Measurements from ENCODE around the gene SMARCA1. TPM values are rescaled to one million over a fixed set of nuclear protein-coding genes. Genes with fewer than 3 reads are reported as not detected.

Gene SMARCA1
- total RNA-seq, 2 experiments from 2014 or later: 0.19 TPM; not detected in 1

GRCh38 chrX:129445436-129445835 is 77.9 kb downstream of the SMARCA1 start:
- Histone ChIP-seq H3K79me2 (ENCODE audit: insufficient read depth, low read depth, low read length) (no peaks in the 10 kb centered on the region), H3K36me3 (ENCODE audit: insufficient read depth, low read length) (no peaks in the 10 kb centered on the region), H3K4me2 (ENCODE audit: low read length) (no peak overlapping the region), H3K4me1 (ENCODE audit: insufficient read depth, low read length, poor library complexity, severe bottlenecking) (no peaks in the 10 kb centered on the region), H2AFZ (ENCODE audit: low read length) (no peak overlapping the region), H3K4me3 (ENCODE audit: low read depth, low read length, poor library complexity, severe bottlenecking) (no peak overlapping the region), H3K9me3 (ENCODE audit: low read length) (no peaks in the 10 kb centered on the region), H3K27ac (ENCODE audit: low read depth, low read length, poor library complexity, severe bottlenecking) (no peak overlapping the region), H3K9me2 (ENCODE audit: insufficient read depth, low read length) (no peaks in the 10 kb centered on the region), H4K20me1 (ENCODE audit: insufficient read depth, low read length) (no peaks in the 10 kb centered on the region)
- ChIA-PET CTCF (ENCODE audit: unreplicated experiment) (no interaction called here), POLR2A (interaction anchor here (0.6 kb wide), 1 partner anchor 60 kb away, joined by 3 read pairs; no protein-coding TSS in a partner anchor)
- no TSS peak for BruUV-seq (replicated peaks)
- intact Hi-C loops (cut with micrococcal nuclease; ENCODE audit: unreplicated experiment): no loop called here
- TF ChIP-seq EZH2phosphoT487 (IDR thresholded peaks at IDR 0.05; ENCODE audit: borderline replicate concordance, low read depth, low read length): no peak
- TF ChIP-seq, protein P1, sequence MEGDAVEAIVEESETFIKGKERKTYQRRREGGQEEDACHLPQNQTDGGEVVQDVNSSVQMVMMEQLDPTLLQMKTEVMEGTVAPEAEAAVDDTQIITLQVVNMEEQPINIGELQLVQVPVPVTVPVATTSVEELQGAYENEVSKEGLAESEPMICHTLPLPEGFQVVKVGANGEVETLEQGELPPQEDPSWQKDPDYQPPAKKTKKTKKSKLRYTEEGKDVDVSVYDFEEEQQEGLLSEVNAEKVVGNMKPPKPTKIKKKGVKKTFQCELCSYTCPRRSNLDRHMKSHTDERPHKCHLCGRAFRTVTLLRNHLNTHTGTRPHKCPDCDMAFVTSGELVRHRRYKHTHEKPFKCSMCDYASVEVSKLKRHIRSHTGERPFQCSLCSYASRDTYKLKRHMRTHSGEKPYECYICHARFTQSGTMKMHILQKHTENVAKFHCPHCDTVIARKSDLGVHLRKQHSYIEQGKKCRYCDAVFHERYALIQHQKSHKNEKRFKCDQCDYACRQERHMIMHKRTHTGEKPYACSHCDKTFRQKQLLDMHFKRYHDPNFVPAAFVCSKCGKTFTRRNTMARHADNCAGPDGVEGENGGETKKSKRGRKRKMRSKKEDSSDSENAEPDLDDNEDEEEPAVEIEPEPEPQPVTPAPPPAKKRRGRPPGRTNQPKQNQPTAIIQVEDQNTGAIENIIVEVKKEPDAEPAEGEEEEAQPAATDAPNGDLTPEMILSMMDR (conservative IDR thresholded peaks at IDR 0.05; ENCODE audit: low read length): no peak
- no peak for DNase-seq (ENCODE audit: low spot score)

DNA sequence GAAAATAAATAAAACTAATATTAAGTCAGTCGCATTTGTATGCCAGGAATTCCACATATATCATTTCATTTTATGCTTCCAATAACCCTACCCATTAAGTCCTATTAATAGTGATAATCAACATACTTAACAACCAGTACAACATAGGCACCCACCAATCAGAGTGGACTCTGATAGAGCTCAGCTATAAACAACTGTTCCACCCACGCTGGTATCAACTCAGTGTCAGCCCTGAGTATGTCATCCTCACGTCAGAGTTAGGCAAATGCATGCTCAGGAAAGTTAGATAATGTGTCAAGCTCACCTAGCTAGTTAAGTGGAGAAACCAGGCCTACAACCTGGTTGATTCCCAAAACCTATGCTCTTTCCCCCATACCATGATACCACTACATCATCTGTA is 89.3 kb downstream of the SMARCA1 start:
- H3K4me1 ChIP-seq (ENCODE audit: insufficient read depth, low read length, poor library complexity, severe bottlenecking): no peaks in the 10 kb centered on the region
- H3K9me2 ChIP-seq (ENCODE audit: insufficient read depth, low read length): no peaks in the 10 kb centered on the region
- BruUV-seq (replicated peaks): no TSS peak
- no peak overlapping the region for H3K4me3 ChIP-seq (ENCODE audit: low read depth, low read length, poor library complexity, severe bottlenecking)
- POLR2A ChIA-PET: no interaction called here
- no peak overlapping the region for H3K27ac ChIP-seq (ENCODE audit: low read depth, low read length, poor library complexity, severe bottlenecking)
- H4K20me1 ChIP-seq (ENCODE audit: insufficient read depth, low read length): no peaks in the 10 kb centered on the region
- no peak overlapping the region for H2AFZ ChIP-seq (ENCODE audit: low read length)
- DNase-seq (ENCODE audit: low spot score): no peak
- intact Hi-C loops (cut with micrococcal nuclease; ENCODE audit: unreplicated experiment): no loop called here
- CTCF ChIA-PET (ENCODE audit: unreplicated experiment): no interaction called here
- H3K9me3 ChIP-seq (ENCODE audit: low read length): no peaks in the 10 kb centered on the region
- no peak overlapping the region for H3K4me2 ChIP-seq (ENCODE audit: low read length)
- no peaks in the 10 kb centered on the region for H3K79me2 ChIP-seq (ENCODE audit: insufficient read depth, low read depth, low read length)
- no peaks in the 10 kb centered on the region for H3K36me3 ChIP-seq (ENCODE audit: insufficient read depth, low read length)
- no peak for TF ChIP-seq EZH2phosphoT487 (IDR thresholded peaks at IDR 0.05; ENCODE audit: borderline replicate concordance, low read depth, low read length)
- TF ChIP-seq, protein P1 (conservative IDR thresholded peaks at IDR 0.05; ENCODE audit: low read length): no peak

DNA sequence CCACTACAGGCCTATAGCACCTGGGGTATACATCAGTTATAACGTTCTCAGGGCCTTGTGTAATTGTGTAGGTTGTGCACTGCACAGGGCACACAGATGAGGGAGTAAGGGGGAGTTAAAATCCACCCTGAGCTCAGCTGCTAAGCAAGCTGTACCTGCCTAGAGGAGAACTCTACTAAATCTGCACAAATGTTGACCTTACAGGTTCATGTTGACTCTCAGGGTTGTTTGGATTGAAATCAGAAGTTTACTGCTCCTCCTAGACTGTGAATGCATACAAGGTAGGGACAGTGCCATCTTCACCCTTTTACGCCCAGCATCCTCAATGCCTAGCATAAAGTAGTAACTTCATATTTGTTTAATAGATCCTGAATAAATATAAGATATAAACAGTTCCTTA is 89.8 kb downstream of the SMARCA1 start:
- Histone ChIP-seq H3K9me2 (ENCODE audit: insufficient read depth, low read length) (no peaks in the 10 kb centered on the region), H3K9me3 (ENCODE audit: low read length) (no peaks in the 10 kb centered on the region), H2AFZ (ENCODE audit: low read length) (no peak overlapping the region), H3K4me1 (ENCODE audit: insufficient read depth, low read length, poor library complexity, severe bottlenecking) (no peaks in the 10 kb centered on the region), H3K4me3 (ENCODE audit: low read depth, low read length, poor library complexity, severe bottlenecking) (no peak overlapping the region), H3K4me2 (ENCODE audit: low read length) (no peak overlapping the region), H3K79me2 (ENCODE audit: insufficient read depth, low read depth, low read length) (no peaks in the 10 kb centered on the region), H3K27ac (ENCODE audit: low read depth, low read length, poor library complexity, severe bottlenecking) (no peak overlapping the region), H4K20me1 (ENCODE audit: insufficient read depth, low read length) (no peaks in the 10 kb centered on the region), H3K36me3 (ENCODE audit: insufficient read depth, low read length) (no peaks in the 10 kb centered on the region)
- BruUV-seq (replicated peaks): no TSS peak
- CTCF ChIA-PET (ENCODE audit: unreplicated experiment): no interaction called here
- intact Hi-C loops (cut with micrococcal nuclease; ENCODE audit: unreplicated experiment): no loop called here
- POLR2A ChIA-PET: no interaction called here
- no peak for DNase-seq (ENCODE audit: low spot score)
- TF ChIP-seq, protein P1 (conservative IDR thresholded peaks at IDR 0.05; ENCODE audit: low read length): no peak
- no peak for TF ChIP-seq EZH2phosphoT487 (IDR thresholded peaks at IDR 0.05; ENCODE audit: borderline replicate concordance, low read depth, low read length)

Data from OCI-LY7 (cell line).